CD4-positive, alpha-beta T cell (primary cell): ENCODE data around the gene SCUBE1. TPM values are rescaled to one million over a fixed set of nuclear protein-coding genes. Genes with fewer than 3 reads are reported as not detected.

Experiments used
- ATAC-seq: fragments of 200-7000 bp; cut with Tn5 transposase; one replicate; pipeline ENCODE4 v1.10.0; 2022; ENCODE audit warnings: mild to moderate bottlenecking; ENCODE audit not compliant: poor library complexity
- CTCF ChIA-PET: fragments of 350-600 bp; sonication (Branson Sonifier 250); formaldehyde crosslinking; loops from one replicate; lab custom pipeline; 2021; ENCODE audit warnings: antibody characterized with exemption, inconsistent platforms; lab: Charles Lee
- POLR2A ChIA-PET: fragments of 350-600 bp; sonication (Branson Sonifier 250); formaldehyde crosslinking; loops from one replicate; lab custom pipeline; 2021; ENCODE audit warnings: antibody characterized with exemption, inconsistent platforms; lab: Charles Lee
- DNase-seq, 14 experiments: peaks; one replicate each; pipeline ENCODE4 v3.0.0-alpha.2; 2013 to 2020; ENCODE audit warnings: mixed read lengths in 2 of 14
- H3K27ac ChIP-seq, 2 donors: one replicate each; pipeline versions ENCODE4 v1.5.1 to v1.7.0; 2013; ENCODE audit warnings: low read length in 2 of 2, low read depth in 1 of 2, mild to moderate bottlenecking in 1 of 2
- H3K27me3 ChIP-seq, 2 experiments: 1 replicate in 1 of 2; 2 replicates in 1 of 2; pipeline versions ENCODE4 v1.6.1 to v1.7.0; 2013; ENCODE audit warnings: low read length in 2 of 2, control low read depth in 1 of 2, mild to moderate bottlenecking in 1 of 2, moderate library complexity in 1 of 2; ENCODE audit not compliant: insufficient read depth in 2 of 2, control insufficient read depth in 1 of 2
- H3K36me3 ChIP-seq: one replicate; pipeline ENCODE4 v1.6.1; 2013; ENCODE audit warnings: low read length, control low read depth; ENCODE audit not compliant: insufficient read depth
- H3K4me1 ChIP-seq: one replicate; pipeline ENCODE4 v1.6.1; 2013; ENCODE audit warnings: low read length, control low read depth; ENCODE audit not compliant: insufficient read depth
- H3K4me3 ChIP-seq: one replicate; pipeline ENCODE4 v1.5.1; 2013; ENCODE audit warnings: mild to moderate bottlenecking, low read length, moderate library complexity
- H3K9me3 ChIP-seq, 2 experiments: 1 replicate in 1 of 2; 2 replicates in 1 of 2; pipeline versions ENCODE4 v1.6.1 to v1.7.0; 2013; ENCODE audit warnings: low read length in 2 of 2, mild to moderate bottlenecking in 2 of 2, control low read depth in 1 of 2, moderate library complexity in 1 of 2; ENCODE audit not compliant: control insufficient read depth in 1 of 2, insufficient read depth in 1 of 2
- H3K27ac Mint-ChIP-seq: one replicate; pipeline ENCODE4 v1.8.0; 2020; ENCODE audit warnings: mixed read lengths
- H3K27me3 Mint-ChIP-seq: one replicate; pipeline ENCODE4 v1.8.0; 2021; ENCODE audit warnings: mixed read lengths
- H3K36me3 Mint-ChIP-seq: one replicate; pipeline ENCODE4 v1.8.0; 2021; ENCODE audit warnings: low read depth, mixed read lengths
- H3K4me1 Mint-ChIP-seq: one replicate; pipeline ENCODE4 v1.8.0; 2021; ENCODE audit warnings: low read depth, mixed read lengths
- H3K4me3 Mint-ChIP-seq: one replicate; pipeline ENCODE4 v1.8.0; 2020; ENCODE audit warnings: mild to moderate bottlenecking, mixed read lengths
- H3K9me3 Mint-ChIP-seq: one replicate; pipeline ENCODE4 v1.8.0; 2020; ENCODE audit warnings: mixed read lengths
- intact Hi-C, 2 experiments: fragments of 100-400 bp; cut with DNase I in 1 of 2; cut with micrococcal nuclease in 1 of 2; formaldehyde crosslinking; loops; one replicate each; pipeline versions ENCODE4 v1.15.1 to v1.9.0; 2023 to 2025; cut with DNase I, micrococcal nuclease
- total RNA-seq, 174 experiments: library from RNA in 2 of 174; stranded (reverse) in 2 of 174; gene quantifications; one replicate each; pipeline ENCODE4 v1.2.3 and lab custom pipeline; 2021 to 2026
- TF ChIP-seq, protein P1 (sequence below): fragments of 200-600 bp; IDR thresholded peaks from one replicate; pipeline ENCODE4 v1.8.0; 2022; ENCODE audit warnings: antibody characterized with exemption, mild to moderate bottlenecking

SCUBE1 gene
- total RNA-seq, 2 experiments from 2014 or later, result not detected

DNA sequence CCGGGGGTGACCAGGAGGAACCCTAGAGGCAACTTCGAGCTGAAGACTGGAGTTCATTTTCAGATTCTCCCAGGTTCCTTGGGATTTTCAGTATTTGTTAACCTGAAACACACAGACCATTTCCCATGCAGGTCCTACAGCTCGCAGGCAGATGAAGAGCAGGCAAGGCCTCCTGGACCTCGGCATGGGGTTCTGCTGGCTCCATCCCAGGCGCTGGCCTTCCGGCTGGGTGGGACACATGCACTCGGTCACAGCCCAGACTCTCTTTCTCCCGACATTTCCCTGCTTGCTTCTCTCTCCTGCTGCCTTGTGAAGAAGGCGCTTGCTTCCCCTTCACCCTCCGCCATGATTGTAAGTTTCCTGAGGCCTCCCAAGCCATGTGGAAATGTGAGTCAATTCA, 140.8 kb downstream of the SCUBE1 start:
- Mint-ChIP-seq H3K27ac (no peak overlapping the region), H3K36me3 (no peaks in the 10 kb centered on the region), H3K9me3 (no peaks in the 10 kb centered on the region), H3K4me1 (peaks cover 8% of the 10 kb centered on the region), H3K4me3 (no peak overlapping the region), H3K27me3 (no peaks in the 10 kb centered on the region)
- no peaks in the 10 kb centered on the region for H3K27me3 ChIP-seq
- CTCF ChIA-PET, result interaction anchor here (1.3 kb wide), 1 partner anchor 15 kb away, joined by 3 read pairs; no protein-coding TSS in a partner anchor
- POLR2A ChIA-PET, result no interaction called here
- no peaks in the 10 kb centered on the region for H3K36me3 ChIP-seq
- no peak overlapping the region for H3K27ac ChIP-seq
- no peaks in the 10 kb centered on the region for H3K9me3 ChIP-seq
- no peak overlapping the region for H3K4me3 ChIP-seq
- intact Hi-C loops, result no loop called here
- DNase-seq (no peak), ATAC-seq (no peak)
- H3K4me1 ChIP-seq, result peaks cover 23% of the 10 kb centered on the region
- TF ChIP-seq, protein P1, sequence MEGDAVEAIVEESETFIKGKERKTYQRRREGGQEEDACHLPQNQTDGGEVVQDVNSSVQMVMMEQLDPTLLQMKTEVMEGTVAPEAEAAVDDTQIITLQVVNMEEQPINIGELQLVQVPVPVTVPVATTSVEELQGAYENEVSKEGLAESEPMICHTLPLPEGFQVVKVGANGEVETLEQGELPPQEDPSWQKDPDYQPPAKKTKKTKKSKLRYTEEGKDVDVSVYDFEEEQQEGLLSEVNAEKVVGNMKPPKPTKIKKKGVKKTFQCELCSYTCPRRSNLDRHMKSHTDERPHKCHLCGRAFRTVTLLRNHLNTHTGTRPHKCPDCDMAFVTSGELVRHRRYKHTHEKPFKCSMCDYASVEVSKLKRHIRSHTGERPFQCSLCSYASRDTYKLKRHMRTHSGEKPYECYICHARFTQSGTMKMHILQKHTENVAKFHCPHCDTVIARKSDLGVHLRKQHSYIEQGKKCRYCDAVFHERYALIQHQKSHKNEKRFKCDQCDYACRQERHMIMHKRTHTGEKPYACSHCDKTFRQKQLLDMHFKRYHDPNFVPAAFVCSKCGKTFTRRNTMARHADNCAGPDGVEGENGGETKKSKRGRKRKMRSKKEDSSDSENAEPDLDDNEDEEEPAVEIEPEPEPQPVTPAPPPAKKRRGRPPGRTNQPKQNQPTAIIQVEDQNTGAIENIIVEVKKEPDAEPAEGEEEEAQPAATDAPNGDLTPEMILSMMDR, result no peak

DNA sequence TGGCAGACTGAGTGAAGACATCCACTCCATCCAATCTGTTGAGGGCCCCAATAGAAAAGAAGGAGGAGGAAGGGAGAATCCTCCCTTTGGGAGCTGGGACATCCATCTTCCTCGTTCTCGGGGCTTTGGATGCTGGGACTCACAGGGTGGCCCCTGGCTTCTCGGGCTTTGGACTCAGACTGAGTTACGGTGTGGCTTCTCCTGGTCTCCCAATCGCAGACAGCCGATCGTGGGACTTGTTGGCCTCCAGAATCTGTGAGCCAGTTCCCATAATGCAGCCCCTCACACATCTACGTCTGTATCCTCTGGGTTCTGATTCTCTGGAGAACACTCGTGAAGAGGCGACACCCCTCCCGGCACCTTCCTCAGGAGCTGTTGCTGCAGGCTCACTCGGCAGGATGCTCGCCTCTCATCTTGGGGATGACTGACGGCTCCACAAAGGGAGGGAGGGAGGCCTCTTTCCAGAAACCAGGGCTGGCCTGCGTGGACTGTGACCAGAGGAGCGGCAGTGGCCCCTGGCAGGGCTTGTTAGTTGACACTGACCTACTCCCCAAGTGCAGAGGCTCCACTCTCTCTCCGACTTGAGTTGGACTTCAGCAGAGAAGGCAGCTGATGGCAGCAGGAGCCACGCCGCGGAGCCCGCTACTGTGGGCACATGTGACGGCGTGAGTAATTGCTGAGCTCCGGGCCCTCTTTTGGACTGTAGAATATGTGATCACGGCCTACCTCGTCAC, 141.5 kb downstream of the SCUBE1 start:
- POLR2A ChIA-PET, result interaction anchor here (0.9 kb wide), 1 partner anchor 14 kb away, joined by 3 read pairs; no protein-coding TSS in a partner anchor
- ATAC-seq (no peak), DNase-seq (no peak)
- H3K27me3 ChIP-seq, result no peaks in the 10 kb centered on the region
- no peaks in the 10 kb centered on the region for H3K9me3 Mint-ChIP-seq
- H3K4me1 Mint-ChIP-seq, result peaks cover 6% of the 10 kb centered on the region
- CTCF ChIA-PET, result no interaction called here
- H3K4me1 ChIP-seq, result peaks cover 17% of the 10 kb centered on the region
- H3K27ac Mint-ChIP-seq, result no peak overlapping the region
- no peaks in the 10 kb centered on the region for H3K36me3 Mint-ChIP-seq
- H3K4me3 ChIP-seq, result no peak overlapping the region
- H3K36me3 ChIP-seq, result no peaks in the 10 kb centered on the region
- H3K4me3 Mint-ChIP-seq, result no peak overlapping the region
- no peak overlapping the region for H3K27ac ChIP-seq
- TF ChIP-seq, protein P1, result no peak
- intact Hi-C loops, result no loop called here
- H3K27me3 Mint-ChIP-seq, result no peaks in the 10 kb centered on the region
- no peaks in the 10 kb centered on the region for H3K9me3 ChIP-seq

DNA sequence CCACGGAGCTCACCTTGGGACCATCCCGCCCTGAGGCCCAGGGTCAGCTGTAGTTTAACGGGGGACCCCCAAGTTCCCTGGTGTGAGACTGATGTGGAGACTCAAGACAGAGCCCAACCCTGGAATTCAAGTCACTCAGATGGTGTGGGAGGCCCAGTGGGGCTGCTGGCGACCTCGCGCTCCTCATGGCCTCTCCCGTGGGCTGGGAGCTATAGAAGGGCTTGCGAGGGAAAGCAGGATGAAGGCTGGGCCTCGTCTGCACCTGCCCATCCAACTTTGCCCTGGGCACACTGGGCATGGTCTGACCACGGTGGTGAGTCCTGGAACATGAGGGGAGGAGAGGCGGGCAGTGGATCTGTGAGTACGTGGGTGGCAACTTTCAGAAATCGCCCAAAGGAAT, 142.6 kb downstream of the SCUBE1 start:
- H3K4me3 Mint-ChIP-seq, result no peak overlapping the region
- Histone ChIP-seq H3K4me1 (peaks cover 6% of the 10 kb centered on the region), H3K27ac (no peak overlapping the region), H3K4me3 (no peak overlapping the region), H3K27me3 (no peaks in the 10 kb centered on the region), H3K36me3 (no peaks in the 10 kb centered on the region), H3K9me3 (no peaks in the 10 kb centered on the region)
- H3K27ac Mint-ChIP-seq, result no peak overlapping the region
- no peaks in the 10 kb centered on the region for H3K27me3 Mint-ChIP-seq
- intact Hi-C loops, result no loop called here
- no peaks in the 10 kb centered on the region for H3K36me3 Mint-ChIP-seq
- ChIA-PET POLR2A (interaction anchor here (0.9 kb wide), 1 partner anchor 13 kb away, joined by 3 read pairs; no protein-coding TSS in a partner anchor), CTCF (no interaction called here)
- no peaks in the 10 kb centered on the region for H3K4me1 Mint-ChIP-seq
- ATAC-seq (no peak), DNase-seq (no peak)
- no peaks in the 10 kb centered on the region for H3K9me3 Mint-ChIP-seq
- TF ChIP-seq, protein P1, result no peak
